ENCODE measurements around the gene ANKRD16.
A peak's percentile ranks its signal among the peaks of the same experiment; 100 is the strongest.

Gene ANKRD16

GRCh38 chr10:5904227-5904626 lies 14.5 kb upstream of the ANKRD16 start:
- DNase-seq (ENCODE audit: extremely low read depth in 1 of 2, low read depth in 1 of 2): no peak

- no peak for DNase-seq (ENCODE audit: extremely low read depth in 1 of 2, low read depth in 1 of 2)
Observed at GRCh38 chr10:5903563-5903962, 13.9 kb upstream of the ANKRD16 start.

GRCh38 chr10:5902511-5903274 lies 13.0 kb upstream of the ANKRD16 start:
- DNase-seq (ENCODE audit: extremely low read depth in 1 of 2, low read depth in 1 of 2): no peak

- no peak for DNase-seq (ENCODE audit: extremely low read depth in 1 of 2, low read depth in 1 of 2)
Observed at GRCh38 chr10:5900247-5900646, 10.6 kb upstream of the ANKRD16 start.

- DNase-seq (ENCODE audit: extremely low read depth in 1 of 2, low read depth in 1 of 2): no peak
Observed at GRCh38 chr10:5898163-5898562, 8.5 kb upstream of the ANKRD16 start.

- DNase-seq (ENCODE audit: extremely low read depth in 1 of 2, low read depth in 1 of 2): no peak
Observed at GRCh38 chr10:5897504-5897903, 7.8 kb upstream of the ANKRD16 start.

GRCh38 chr10:5897053-5897340 lies 7.3 kb upstream of the ANKRD16 start:
- DNase-seq (ENCODE audit: extremely low read depth in 1 of 2, low read depth in 1 of 2): no peak

- no peak for DNase-seq (ENCODE audit: extremely low read depth in 1 of 2, low read depth in 1 of 2)
Observed at GRCh38 chr10:5896208-5897052, 6.7 kb upstream of the ANKRD16 start.

GRCh38 chr10:5895804-5896203 lies 6.1 kb upstream of the ANKRD16 start:
- DNase-seq (ENCODE audit: extremely low read depth in 1 of 2, low read depth in 1 of 2): no peak

GRCh38 chr10:5895365-5895764 lies 5.7 kb upstream of the ANKRD16 start:
- no peak for DNase-seq (ENCODE audit: extremely low read depth in 1 of 2, low read depth in 1 of 2)

- no peak for DNase-seq (ENCODE audit: extremely low read depth in 1 of 2, low read depth in 1 of 2)
Observed at GRCh38 chr10:5894873-5895272, 5.2 kb upstream of the ANKRD16 start.

GRCh38 chr10:5894403-5894802 lies 4.7 kb upstream of the ANKRD16 start:
- no peak for DNase-seq (ENCODE audit: extremely low read depth in 1 of 2, low read depth in 1 of 2)

- DNase-seq (ENCODE audit: extremely low read depth in 1 of 2, low read depth in 1 of 2): no peak
Observed at GRCh38 chr10:5893321-5893720, 3.6 kb upstream of the ANKRD16 start.

- DNase-seq (ENCODE audit: extremely low read depth in 1 of 2, low read depth in 1 of 2): no peak
Observed at GRCh38 chr10:5892007-5892406, 2.3 kb upstream of the ANKRD16 start.

- no peak for DNase-seq (ENCODE audit: extremely low read depth in 1 of 2, low read depth in 1 of 2)
Observed at GRCh38 chr10:5891009-5891408, 1.3 kb upstream of the ANKRD16 start.

- no peak for DNase-seq (ENCODE audit: extremely low read depth in 1 of 2, low read depth in 1 of 2)
Observed at GRCh38 chr10:5890452-5890915, 791 bp upstream of the ANKRD16 start.

GRCh38 chr10:5888843-5889623 lies 660 bp downstream of the ANKRD16 start:
- DNase-seq (ENCODE audit: extremely low read depth in 1 of 2, low read depth in 1 of 2): peak; percentile 5 to 21

GRCh38 chr10:5888351-5888750 lies 1.3 kb downstream of the ANKRD16 start:
- DNase-seq (ENCODE audit: extremely low read depth in 1 of 2, low read depth in 1 of 2): no peak

GRCh38 chr10:5887641-5888040 lies 2.1 kb downstream of the ANKRD16 start:
- no peak for DNase-seq (ENCODE audit: extremely low read depth in 1 of 2, low read depth in 1 of 2)

- DNase-seq (ENCODE audit: extremely low read depth in 1 of 2, low read depth in 1 of 2): no peak
Observed at GRCh38 chr10:5887029-5887428, 2.7 kb downstream of the ANKRD16 start.

- DNase-seq (ENCODE audit: extremely low read depth in 1 of 2, low read depth in 1 of 2): no peak
Observed at GRCh38 chr10:5885619-5886018, 4.1 kb downstream of the ANKRD16 start.

All from stimulated activated CD8-positive, alpha-beta memory T cell treated with anti-CD3 and anti-CD28 coated beads, Interleukin-7, amount 100 ng/mL, for 48 hours (primary cell).